HG02943 (cell line): ENCODE data around the gene FGD5.

Source experiments
- ATAC-seq: cut with Tn5 transposase; IDR thresholded peaks from one replicate; pipeline ENCODE4 v1.9.1; 2021; ENCODE audit warnings: mild to moderate bottlenecking, low read depth, moderate library complexity; ENCODE audit not compliant: unreplicated experiment

FGD5 gene

DNA sequence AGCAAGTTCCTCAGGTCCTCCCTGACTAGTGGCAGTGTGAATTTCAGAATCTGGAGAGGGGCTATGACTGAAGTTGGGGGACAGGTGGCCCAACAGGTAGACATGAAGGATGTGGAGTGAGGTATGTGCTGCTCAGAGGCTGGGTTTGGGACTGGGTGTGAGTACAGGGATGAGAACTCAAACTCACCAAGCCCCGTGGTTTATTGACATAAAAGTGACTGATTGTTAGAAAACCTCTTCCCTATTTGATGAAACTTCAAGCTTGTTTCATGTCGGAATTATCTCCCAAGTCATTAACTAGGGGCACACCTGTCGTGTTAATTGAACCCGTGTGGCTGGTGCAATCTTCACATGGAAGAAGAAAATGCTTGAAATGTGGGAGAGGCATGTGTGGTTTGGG, 27.1 kb downstream of the FGD5 start:
- ATAC-seq = no peak

- no peak for ATAC-seq
Observed at GRCh38 chr3:14846226-14846880, 27.6 kb downstream of the FGD5 start.

DNA sequence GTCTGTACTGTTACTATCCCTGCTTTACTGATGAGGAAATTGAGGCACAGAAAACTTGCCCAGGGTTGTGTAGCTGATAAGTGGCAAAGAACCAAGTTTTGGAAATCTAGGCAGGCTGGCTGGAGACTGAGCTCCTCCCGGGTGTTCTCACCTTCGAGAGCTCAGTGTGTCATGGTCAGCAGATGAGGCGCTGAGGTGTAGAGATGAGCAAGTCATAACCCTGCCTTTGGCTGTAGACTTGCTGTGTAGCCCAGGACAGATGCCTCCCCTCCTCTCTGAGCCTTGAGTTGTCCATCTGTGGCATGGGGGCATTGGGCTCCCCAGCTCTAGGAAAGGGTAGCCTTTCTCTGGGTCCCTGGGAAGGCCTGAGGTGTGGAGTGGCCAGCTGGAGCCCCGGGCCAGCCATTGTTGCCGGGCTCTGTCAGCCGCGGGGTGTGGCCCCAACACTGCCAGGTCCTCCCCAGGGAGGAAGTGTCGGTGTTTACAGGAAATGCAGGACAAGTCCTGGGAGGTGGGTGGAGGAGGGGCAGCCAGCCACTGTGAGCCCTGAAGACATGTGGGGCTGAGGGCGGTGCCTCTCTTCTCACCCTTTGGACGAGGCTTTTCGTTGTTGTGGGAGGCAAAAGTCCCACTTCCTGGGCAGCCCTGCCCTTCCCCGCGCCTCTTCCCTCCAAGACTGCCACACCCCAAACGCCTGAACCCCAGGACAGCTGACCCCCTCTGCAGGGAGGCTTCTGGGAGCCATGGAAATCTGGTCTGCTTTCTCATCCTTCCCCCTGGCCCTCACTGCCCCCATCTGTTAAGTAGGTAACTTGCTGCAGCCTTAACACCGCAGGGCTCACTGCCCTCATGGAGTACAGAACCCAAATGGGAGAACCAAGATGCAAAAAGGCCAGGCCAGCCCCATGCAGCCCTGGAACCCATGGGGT, 29.1 kb downstream of the FGD5 start:
- no peak for ATAC-seq

DNA sequence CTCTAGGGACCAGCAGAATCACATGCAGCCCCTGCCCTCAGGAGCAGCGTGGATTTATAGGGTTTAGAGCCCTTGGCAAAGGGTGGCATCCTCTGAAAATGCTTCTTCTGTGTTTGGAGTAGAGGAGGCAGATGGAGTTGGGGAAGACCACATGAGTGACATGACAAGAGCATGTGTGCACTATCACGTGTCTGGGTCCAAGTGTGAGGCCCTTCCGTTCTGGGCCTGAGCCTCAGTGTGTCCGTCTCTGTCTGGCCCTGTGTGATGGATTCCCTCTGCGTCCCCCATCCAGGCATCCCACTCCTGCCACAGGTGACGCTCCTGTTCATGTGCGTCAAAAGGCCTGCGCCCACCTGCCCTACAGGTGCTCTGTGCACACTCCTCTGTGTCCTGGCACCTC, 30.1 kb downstream of the FGD5 start:
- ATAC-seq = no peak

DNA sequence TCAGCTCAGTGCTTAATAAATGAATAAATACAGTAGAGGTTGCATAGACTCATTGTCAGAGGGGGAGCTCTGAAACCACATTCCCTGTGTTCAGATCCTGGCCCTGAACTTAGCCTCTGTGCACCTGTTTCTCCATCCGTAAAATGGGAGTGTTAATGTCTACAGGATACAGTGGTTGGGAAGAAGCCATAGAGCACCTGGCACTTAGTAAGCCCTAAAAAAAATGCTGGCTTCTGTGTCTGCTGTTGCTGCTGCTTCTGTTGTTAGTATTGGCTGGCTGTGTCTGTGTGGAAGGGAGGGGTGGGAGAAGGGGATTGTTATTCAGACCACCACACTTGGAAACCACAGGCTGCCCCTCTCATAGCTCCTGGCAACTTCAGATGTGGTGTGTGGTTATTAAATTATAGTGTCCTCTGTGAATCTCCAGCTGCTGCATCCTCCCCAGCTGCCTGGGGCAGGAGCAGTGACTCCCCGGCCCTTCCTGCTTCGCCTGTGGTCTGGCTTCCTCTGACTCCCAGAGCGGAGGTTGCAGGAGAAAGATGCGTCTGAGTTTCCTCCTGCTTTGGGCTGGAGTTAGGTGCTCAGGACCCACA, 31.0 kb downstream of the FGD5 start:
- no peak for ATAC-seq

- ATAC-seq = no peak
Observed at GRCh38 chr3:14852058-14852594, 33.4 kb downstream of the FGD5 start.

DNA sequence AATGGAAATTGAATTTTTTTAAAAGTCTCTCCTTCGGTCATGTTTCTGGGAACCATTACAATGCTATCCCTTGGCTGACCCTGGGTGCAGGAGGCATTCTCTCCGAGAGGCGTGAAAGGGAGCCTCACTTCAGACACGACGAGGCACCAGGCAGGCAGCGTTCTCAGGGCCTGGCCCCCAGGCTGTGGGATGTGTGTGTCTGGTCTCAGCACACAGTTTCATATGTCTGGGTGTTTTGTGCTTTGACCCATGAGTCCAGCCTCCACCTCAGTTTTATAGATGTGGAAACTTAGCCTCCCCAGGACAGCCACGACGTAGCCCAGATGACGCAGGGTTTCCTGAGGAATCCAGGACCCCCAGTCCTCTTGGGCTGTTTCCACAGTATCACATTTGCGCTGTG, 34.0 kb downstream of the FGD5 start:
- ATAC-seq = no peak

DNA sequence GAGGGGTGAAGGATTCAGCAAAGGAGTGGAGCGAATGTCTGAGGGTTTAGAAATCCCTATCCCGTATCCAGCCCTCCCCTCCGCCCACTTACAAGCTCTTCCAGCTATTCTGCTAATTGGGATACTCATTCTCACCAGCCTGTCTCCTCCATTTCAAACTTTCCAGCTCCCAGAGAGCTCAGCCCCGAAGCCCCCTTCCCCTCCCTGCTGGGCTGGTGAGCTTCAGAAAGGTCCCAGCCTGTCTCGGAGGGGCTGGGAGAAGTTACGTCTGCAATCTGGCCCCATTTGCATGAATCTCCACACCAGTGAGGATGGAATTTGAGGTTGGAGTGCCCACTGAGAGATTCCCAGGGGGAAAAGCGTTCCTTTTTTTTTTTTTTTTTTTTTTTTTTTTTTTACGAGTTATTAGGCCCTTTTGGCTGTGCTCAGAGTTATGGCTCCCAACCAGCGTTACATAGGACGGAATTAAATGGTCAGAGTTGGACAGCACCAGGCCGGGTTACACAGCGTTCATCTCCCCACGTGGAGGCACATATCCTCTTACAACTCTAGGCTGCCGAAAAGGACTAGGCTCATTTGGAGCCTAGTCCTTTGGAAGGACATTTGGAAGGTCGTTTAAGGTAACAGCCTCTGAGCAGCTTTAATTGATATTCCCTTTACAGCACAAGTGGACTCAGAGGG, 34.6 kb downstream of the FGD5 start:
- ATAC-seq = no peak

GRCh38 chr3:14857506-14857905, 38.7 kb downstream of the FGD5 start:
- ATAC-seq = no peak

- no peak for ATAC-seq
Observed at GRCh38 chr3:14858105-14858504, 39.3 kb downstream of the FGD5 start.

DNA sequence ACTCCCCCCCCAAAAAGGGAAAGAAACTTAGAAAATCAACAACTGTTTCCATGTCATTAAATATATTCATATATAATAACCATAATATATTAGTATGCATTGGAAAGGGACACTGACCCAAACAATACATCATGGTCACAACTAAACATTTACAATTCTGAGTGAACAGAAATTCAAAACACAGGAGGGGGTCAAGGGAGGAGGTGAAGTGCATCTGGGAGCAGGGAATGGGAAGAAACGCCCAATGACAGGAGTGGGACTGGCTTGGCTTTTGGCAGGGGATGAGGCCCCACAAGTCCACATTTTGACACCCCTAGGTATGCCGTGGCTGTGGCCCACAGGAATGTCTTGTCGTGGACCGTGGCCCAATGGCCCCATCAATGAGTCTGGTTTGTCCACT, 41.1 kb downstream of the FGD5 start:
- no peak for ATAC-seq

DNA sequence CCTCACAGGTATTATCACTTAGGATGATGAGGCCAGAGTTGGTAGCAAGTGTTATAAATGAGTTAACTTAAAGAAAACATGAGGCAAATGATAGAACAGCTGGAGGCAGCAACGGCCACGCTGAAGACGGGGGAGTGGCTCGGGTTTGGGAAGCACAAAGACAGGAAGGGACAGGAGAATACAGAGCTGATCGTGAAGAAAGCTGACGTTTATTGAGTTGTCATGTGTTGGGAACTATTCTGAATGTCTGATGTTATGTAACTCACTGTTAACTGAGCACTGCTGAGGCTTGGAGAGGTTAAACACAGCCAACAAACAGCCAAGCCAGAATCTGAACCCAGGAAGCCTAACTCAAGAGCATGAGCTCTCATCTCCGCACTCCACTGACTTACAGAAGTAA, 42.3 kb downstream of the FGD5 start:
- ATAC-seq = no peak

GRCh38 chr3:14861446-14862302, 42.9 kb downstream of the FGD5 start:
- ATAC-seq = no peak

- no peak for ATAC-seq
Observed at GRCh38 chr3:14862303-14862660, 43.5 kb downstream of the FGD5 start.

- ATAC-seq = no peak
Observed at GRCh38 chr3:14862661-14863230, 44.0 kb downstream of the FGD5 start.

DNA sequence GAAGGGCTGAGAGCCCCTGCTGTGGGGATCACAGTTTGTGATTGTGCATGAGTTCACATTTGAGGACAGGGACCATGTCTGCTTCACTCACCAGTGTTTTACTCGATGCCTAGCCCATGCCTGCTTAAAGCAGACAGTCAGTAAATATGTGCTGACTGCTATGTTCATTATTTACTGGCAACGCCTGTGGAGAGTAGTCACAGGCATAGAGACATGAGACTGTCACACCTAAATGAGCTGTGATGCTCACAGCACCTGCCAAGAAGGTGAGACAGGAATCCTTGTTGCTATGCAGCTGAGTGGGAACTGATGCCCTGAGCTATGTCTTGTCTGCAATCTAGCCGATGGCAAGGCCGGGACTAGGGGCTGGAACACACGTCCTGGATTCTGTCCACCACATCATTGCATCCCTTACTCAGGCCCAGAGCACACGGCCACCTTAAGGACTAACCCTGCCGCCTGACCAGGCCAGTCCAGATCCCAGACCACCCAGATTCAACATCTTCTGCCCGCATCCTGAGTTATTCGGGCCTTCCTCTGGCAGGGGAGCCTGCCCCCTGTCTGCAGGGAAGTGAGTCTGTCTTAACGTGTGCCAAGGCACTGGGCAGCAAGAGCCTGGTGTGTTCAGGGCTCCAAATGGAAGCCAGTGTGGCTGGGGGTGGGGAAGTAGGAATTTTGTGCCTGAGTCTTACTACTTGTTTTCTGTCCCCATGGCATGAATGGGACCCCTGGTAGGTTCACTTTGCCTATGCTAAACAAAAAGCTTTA, 44.8 kb downstream of the FGD5 start:
- no peak for ATAC-seq

DNA sequence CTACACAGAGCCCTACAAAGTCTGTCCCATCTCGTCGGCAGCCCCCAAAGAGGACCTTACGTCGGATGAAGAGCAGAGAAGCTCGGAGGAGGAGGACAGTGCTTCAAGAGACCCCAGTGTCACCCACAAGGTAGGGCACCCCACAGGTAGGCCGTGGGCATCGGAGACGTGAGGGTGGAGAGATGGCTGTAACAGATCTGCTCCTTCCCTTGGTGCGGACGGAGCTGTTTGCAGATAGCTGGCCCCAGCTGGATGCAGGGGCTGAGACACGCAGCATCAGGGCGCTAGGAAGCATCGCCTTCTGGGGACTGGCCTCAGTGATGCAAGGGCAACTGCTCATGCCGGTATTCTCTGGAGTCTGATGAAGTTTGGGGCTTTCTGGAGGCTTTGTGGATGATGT, 45.4 kb downstream of the FGD5 start:
- no peak for ATAC-seq

DNA sequence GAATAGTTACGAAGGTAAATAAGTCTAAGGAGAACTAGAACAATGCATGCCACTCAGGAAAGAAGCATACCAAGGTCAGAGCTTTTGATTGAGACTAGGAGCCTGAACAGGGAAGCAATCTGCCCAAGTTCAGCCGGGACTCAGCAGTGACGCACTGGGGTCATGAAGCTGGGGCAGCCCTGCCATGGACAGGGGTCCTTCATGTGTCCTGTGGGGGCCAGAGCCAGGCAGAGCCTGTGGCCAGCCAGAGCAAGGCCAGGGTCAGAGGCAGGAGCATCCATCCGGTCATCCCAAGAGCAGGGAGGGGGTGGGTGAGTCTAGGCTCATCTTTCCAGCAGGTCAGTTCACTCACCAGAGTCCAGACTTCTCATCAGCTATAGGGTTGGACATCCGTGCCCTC, 47.9 kb downstream of the FGD5 start:
- ATAC-seq = no peak
